PC-3 (cell line): Measurements from ENCODE around the gene KCNIP4. TPM values are rescaled to one million over a fixed set of nuclear protein-coding genes. Genes with fewer than 3 reads are reported as not detected.

Source experiments
- ATAC-seq: fragments of 200-7000 bp; cut with Tn5 transposase; 2 replicates; pipeline ENCODE4 v1.9.1; 2020; ENCODE audit warnings: mild to moderate bottlenecking, moderate library complexity
- BruUV-seq: library from RNA; stranded (reverse); fragments of 400-500 nt; replicated peaks from 2 replicates; lab custom pipeline; 2021; lab: Mats Ljungman, UMichigan
- CTCF ChIA-PET: fragments of 300-600 bp; sonication (Branson Sonifier 250); formaldehyde crosslinking; loops from one replicate; lab custom pipeline; 2022; ENCODE audit warnings: antibody characterized with exemption; lab: Charles Lee
- POLR2A ChIA-PET: fragments of 300-600 bp; sonication (Branson Sonifier 250); formaldehyde crosslinking; loops from one replicate; lab custom pipeline; 2022; ENCODE audit warnings: antibody characterized with exemption; ENCODE audit not compliant: unreplicated experiment; lab: Charles Lee
- DNase-seq: peaks from one replicate; pipeline ENCODE4 v3.0.0-alpha.2; 2015
- H2AFZ ChIP-seq: fragments of 300-600 bp; sonication (generic); 2 replicates; pipeline ENCODE4 v1.6.0; 2016; ENCODE audit warnings: antibody characterized with exemption, low read length
- H3F3A ChIP-seq: fragments of 300-600 bp; sonication (generic); one replicate; pipeline ENCODE4 v1.6.0; 2017; ENCODE audit warnings: antibody characterized with exemption, low read length, control low read depth, mild to moderate bottlenecking; ENCODE audit not compliant: unreplicated experiment
- H3K27ac ChIP-seq: fragments of 300-600 bp; sonication (generic); 2 replicates; pipeline ENCODE4 v1.5.1; 2016; ENCODE audit warnings: mild to moderate bottlenecking, low read length
- H3K27me3 ChIP-seq: fragments of 300-600 bp; sonication (generic); 2 replicates; pipeline ENCODE4 v1.6.1; 2016; ENCODE audit warnings: low read length, mixed read lengths
- H3K36me3 ChIP-seq: fragments of 300-600 bp; sonication (generic); 2 replicates; pipeline ENCODE4 v1.6.1; 2016; ENCODE audit warnings: low read depth, mixed run types, low read length, mixed read lengths
- H3K4me1 ChIP-seq: fragments of 300-600 bp; sonication (generic); 2 replicates; pipeline ENCODE4 v1.5.1; 2016; ENCODE audit warnings: low read length; ENCODE audit not compliant: insufficient read depth
- H3K4me2 ChIP-seq: fragments of 300-600 bp; sonication (generic); 2 replicates; pipeline ENCODE4 v1.6.0; 2016; ENCODE audit warnings: low read length
- H3K4me3 ChIP-seq: fragments of 300-600 bp; sonication (generic); 2 replicates; pipeline ENCODE4 v1.5.1; 2016; ENCODE audit warnings: mild to moderate bottlenecking, low read length, mixed read lengths
- H3K79me2 ChIP-seq: fragments of 300-600 bp; sonication (generic); 2 replicates; pipeline ENCODE4 v1.6.1; 2017; ENCODE audit warnings: low read length, mixed read lengths
- H3K9ac ChIP-seq: fragments of 300-600 bp; sonication (generic); 2 replicates; pipeline ENCODE4 v1.6.0; 2016; ENCODE audit warnings: mild to moderate bottlenecking, low read length
- H3K9me2 ChIP-seq: fragments of 300-600 bp; sonication (generic); replicated peaks from 2 replicates; pipeline ENCODE4 v1.6.1; 2016; ENCODE audit warnings: mixed run types, low read length, mixed read lengths
- H3K9me3 ChIP-seq: fragments of 300-600 bp; sonication (generic); 2 replicates; pipeline ENCODE4 v1.6.1; 2016; ENCODE audit warnings: low read length, mixed read lengths
- H4K20me1 ChIP-seq: fragments of 300-600 bp; sonication (generic); 2 replicates; pipeline ENCODE4 v1.6.1; 2016; ENCODE audit warnings: low read length, mixed read lengths
- EZH2 ChIP-seq: fragments of 300-600 bp; sonication (generic); IDR thresholded peaks from one replicate; pipeline ENCODE4 v1.6.1; 2017; ENCODE audit warnings: antibody characterized with exemption, mild to moderate bottlenecking, low read length; ENCODE audit not compliant: unreplicated experiment
- EZH2phosphoT487 ChIP-seq: fragments of 300-600 bp; sonication (generic); IDR thresholded peaks from 2 replicates; pipeline ENCODE4 v1.6.1; 2018; ENCODE audit warnings: mild to moderate bottlenecking, antibody characterized with exemption, low read length, borderline replicate concordance
- intact Hi-C: fragments of 100-400 bp; cut with micrococcal nuclease; formaldehyde crosslinking; loops from 2 replicates; pipeline ENCODE4 v1.9.0; 2023
- total RNA-seq: library from RNA; depleted of rRNA; stranded (reverse); fragments of >200 nt; gene quantifications from 2 replicates; pipeline ENCODE4 v1.2.3, GENCODE V29; 2014
- TF ChIP-seq, protein P1 (sequence below): fragments of 300-600 bp; sonication (generic); conservative IDR thresholded peaks from 2 replicates; pipeline ENCODE4 v1.5.1; 2017; ENCODE audit warnings: antibody characterized with exemption, low read depth, mild to moderate bottlenecking, low read length

Gene KCNIP4
- total RNA-seq, 1 experiment from 2014 or later, result not detected

- ChIA-PET POLR2A (no interaction called here), CTCF (no interaction called here)
- intact Hi-C loops, result no loop called here
- Histone ChIP-seq H3K27ac (no peak overlapping the region), H3K4me2 (no peak overlapping the region), H3K9me2 (no peaks in the 10 kb centered on the region), H3K79me2 (no peaks in the 10 kb centered on the region), H4K20me1 (no peaks in the 10 kb centered on the region), H3F3A (no peaks in the 10 kb centered on the region), H2AFZ (no peak overlapping the region), H3K27me3 (peaks cover 6% of the 10 kb centered on the region; the same call in 1 of the 2 replicates), H3K9me3 (no peaks in the 10 kb centered on the region), H3K9ac (no peak overlapping the region), H3K4me3 (no peak overlapping the region), H3K36me3 (no peaks in the 10 kb centered on the region), H3K4me1 (no peaks in the 10 kb centered on the region)
- ATAC-seq (no peak), DNase-seq (no peak)
- BruUV-seq, result no TSS peak
- TF ChIP-seq EZH2phosphoT487, result no peak
- TF ChIP-seq EZH2, result no peak
- TF ChIP-seq, protein P1, sequence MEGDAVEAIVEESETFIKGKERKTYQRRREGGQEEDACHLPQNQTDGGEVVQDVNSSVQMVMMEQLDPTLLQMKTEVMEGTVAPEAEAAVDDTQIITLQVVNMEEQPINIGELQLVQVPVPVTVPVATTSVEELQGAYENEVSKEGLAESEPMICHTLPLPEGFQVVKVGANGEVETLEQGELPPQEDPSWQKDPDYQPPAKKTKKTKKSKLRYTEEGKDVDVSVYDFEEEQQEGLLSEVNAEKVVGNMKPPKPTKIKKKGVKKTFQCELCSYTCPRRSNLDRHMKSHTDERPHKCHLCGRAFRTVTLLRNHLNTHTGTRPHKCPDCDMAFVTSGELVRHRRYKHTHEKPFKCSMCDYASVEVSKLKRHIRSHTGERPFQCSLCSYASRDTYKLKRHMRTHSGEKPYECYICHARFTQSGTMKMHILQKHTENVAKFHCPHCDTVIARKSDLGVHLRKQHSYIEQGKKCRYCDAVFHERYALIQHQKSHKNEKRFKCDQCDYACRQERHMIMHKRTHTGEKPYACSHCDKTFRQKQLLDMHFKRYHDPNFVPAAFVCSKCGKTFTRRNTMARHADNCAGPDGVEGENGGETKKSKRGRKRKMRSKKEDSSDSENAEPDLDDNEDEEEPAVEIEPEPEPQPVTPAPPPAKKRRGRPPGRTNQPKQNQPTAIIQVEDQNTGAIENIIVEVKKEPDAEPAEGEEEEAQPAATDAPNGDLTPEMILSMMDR, result no peak
Observed at GRCh38 chr4:21454201-21454600, 494.4 kb downstream of the KCNIP4 start.

DNA sequence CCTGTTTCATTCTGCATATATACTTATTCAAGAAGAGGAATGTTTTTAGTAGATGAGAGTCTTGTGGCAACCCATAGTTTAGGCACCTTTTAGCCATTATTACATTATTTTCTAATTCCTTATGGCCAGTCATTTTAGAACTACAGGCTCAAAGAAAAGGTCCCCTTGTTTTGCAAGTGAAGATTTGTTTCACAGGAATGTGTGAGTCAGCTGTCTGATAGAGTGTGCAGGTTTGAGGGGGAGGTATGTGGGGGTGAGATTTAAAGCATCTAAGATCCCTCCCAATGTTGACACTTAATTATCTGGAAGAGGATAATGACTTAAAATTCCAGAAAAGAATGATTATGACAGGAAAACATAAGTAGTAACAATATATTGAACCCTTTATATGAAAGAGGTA is 495.6 kb downstream of the KCNIP4 start:
- no peaks in the 10 kb centered on the region for H3K9me2 ChIP-seq
- H3K27me3 ChIP-seq, result peaks cover 6% of the 10 kb centered on the region; the same call in 1 of the 2 replicates
- ATAC-seq (no peak), DNase-seq (no peak)
- H2AFZ ChIP-seq, result no peak overlapping the region
- intact Hi-C loops, result no loop called here
- TF ChIP-seq EZH2phosphoT487, result no peak
- TF ChIP-seq EZH2, result no peak
- TF ChIP-seq, protein P1, result no peak
- H3K9ac ChIP-seq, result no peak overlapping the region
- ChIA-PET CTCF (no interaction called here), POLR2A (no interaction called here)
- BruUV-seq, result no TSS peak
- no peaks in the 10 kb centered on the region for H3K36me3 ChIP-seq
- H3K4me1 ChIP-seq, result no peaks in the 10 kb centered on the region
- H3K79me2 ChIP-seq, result no peaks in the 10 kb centered on the region
- no peaks in the 10 kb centered on the region for H3F3A ChIP-seq
- no peaks in the 10 kb centered on the region for H4K20me1 ChIP-seq
- H3K4me2 ChIP-seq, result no peak overlapping the region
- H3K27ac ChIP-seq, result no peak overlapping the region
- H3K9me3 ChIP-seq, result no peaks in the 10 kb centered on the region
- no peak overlapping the region for H3K4me3 ChIP-seq

DNA sequence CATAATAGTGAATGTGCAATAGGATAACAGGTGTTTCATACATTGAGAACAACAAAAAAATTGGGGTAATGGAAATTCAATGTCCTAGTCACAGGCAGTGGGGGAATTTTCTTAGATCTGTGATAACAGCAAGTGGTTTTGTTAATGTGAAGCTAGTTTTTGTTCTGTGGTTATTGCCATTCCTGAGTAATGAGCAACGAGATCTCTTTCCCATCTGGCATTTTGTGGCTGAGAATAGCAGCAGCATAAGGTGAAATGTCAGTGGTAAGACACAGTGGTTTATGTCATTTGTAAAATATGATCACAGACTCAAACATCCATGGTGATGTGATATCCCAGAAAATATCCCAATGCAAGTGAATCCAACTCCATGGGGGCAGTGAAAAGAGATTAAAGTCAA is 497.5 kb downstream of the KCNIP4 start:
- POLR2A ChIA-PET, result no interaction called here
- Histone ChIP-seq H4K20me1 (no peaks in the 10 kb centered on the region), H2AFZ (no peak overlapping the region), H3K4me3 (no peak overlapping the region), H3K27ac (no peak overlapping the region), H3K9me2 (no peaks in the 10 kb centered on the region), H3K79me2 (no peaks in the 10 kb centered on the region), H3F3A (no peaks in the 10 kb centered on the region), H3K4me1 (no peaks in the 10 kb centered on the region), H3K36me3 (no peaks in the 10 kb centered on the region), H3K9me3 (no peaks in the 10 kb centered on the region), H3K4me2 (no peak overlapping the region), H3K9ac (no peak overlapping the region), H3K27me3 (no peaks in the 10 kb centered on the region; the same call in 1 of the 2 replicates)
- no TSS peak for BruUV-seq
- ATAC-seq (no peak), DNase-seq (peak; percentile 19)
- TF ChIP-seq, protein P1, result no peak
- TF ChIP-seq EZH2phosphoT487 (no peak), EZH2 (no peak)
- intact Hi-C loops, result no loop called here
- CTCF ChIA-PET, result no interaction called here
